Gastroesophageal sphincter (tissue), 2 donors: ENCODE data around the gene KLK3.

Source experiments
- EP300 ChIP-seq: sonication (generic); formaldehyde crosslinking; IDR thresholded peaks from one replicate; pipeline ENCODE4 v1.6.1; 2017; ENCODE audit warnings: antibody characterized with exemption, mild to moderate bottlenecking
- POLR2A ChIP-seq, 2 donors: fragments of 450-650 bp; IDR thresholded peaks; one replicate each; pipeline ENCODE4 v1.6.1; 2017; ENCODE audit warnings: antibody characterized with exemption in 2 of 2, mild to moderate bottlenecking in 2 of 2, moderate library complexity in 1 of 2

GRCh38 chr19:50838239-50838638 lies 16.5 kb upstream of the KLK3 start:
- TF ChIP-seq POLR2A (IDR thresholded peaks at IDR 0.05) (no peak), EP300 (no peak)
